ENCODE data around the gene IL5RA.

The IL5RA gene

GRCh38 chr3:3066910-3067309, 43.3 kb downstream of the IL5RA start:
- no peak for ATAC-seq
- TF ChIP-seq CREB5 (CRISPR knock-in tag; IDR thresholded peaks at IDR 0.05; ENCODE audit: low read depth) (no peak), SNAI2 (CRISPR knock-in tag; IDR thresholded peaks at IDR 0.05) (no peak), GLIS3 (CRISPR knock-in tag; IDR thresholded peaks at IDR 0.05) (no peak), ZNF70 (CRISPR knock-in tag; IDR thresholded peaks at IDR 0.05) (no peak), ZNF8 (CRISPR knock-in tag; IDR thresholded peaks at IDR 0.05) (no peak), ARNTL (CRISPR knock-in tag; IDR thresholded peaks at IDR 0.05; ENCODE audit: borderline replicate concordance, low read depth) (no peak), PATZ1 (CRISPR knock-in tag; IDR thresholded peaks at IDR 0.05; ENCODE audit: borderline replicate concordance) (no peak), BACH2 (CRISPR knock-in tag; IDR thresholded peaks at IDR 0.05; ENCODE audit: borderline replicate concordance) (no peak), TCF4 (CRISPR knock-in tag; IDR thresholded peaks at IDR 0.05; ENCODE audit: borderline replicate concordance) (no peak), CSDC2 (CRISPR knock-in tag; IDR thresholded peaks at IDR 0.05) (no peak), ZC3H10 (CRISPR knock-in tag; IDR thresholded peaks at IDR 0.05) (no peak), ESRRG (CRISPR knock-in tag; IDR thresholded peaks at IDR 0.05) (no peak), ISL1 (CRISPR knock-in tag; IDR thresholded peaks at IDR 0.05) (no peak), PPARA (CRISPR knock-in tag; IDR thresholded peaks at IDR 0.05; ENCODE audit: borderline replicate concordance) (no peak), RARB (CRISPR knock-in tag; IDR thresholded peaks at IDR 0.05) (no peak), POU6F1 (CRISPR knock-in tag; IDR thresholded peaks at IDR 0.05; ENCODE audit: borderline replicate concordance, low read depth) (no peak), CSRNP3 (CRISPR knock-in tag; IDR thresholded peaks at IDR 0.05) (no peak), TOX (CRISPR knock-in tag; IDR thresholded peaks at IDR 0.05; ENCODE audit: borderline replicate concordance) (no peak)

GRCh38 chr3:3066378-3066777, 43.8 kb downstream of the IL5RA start:
- TF ChIP-seq PATZ1 (CRISPR knock-in tag; IDR thresholded peaks at IDR 0.05; ENCODE audit: borderline replicate concordance), result no peak
- TF ChIP-seq CSRNP3 (CRISPR knock-in tag; IDR thresholded peaks at IDR 0.05), result no peak
- no peak for TF ChIP-seq PPARA (CRISPR knock-in tag; IDR thresholded peaks at IDR 0.05; ENCODE audit: borderline replicate concordance)
- no peak for TF ChIP-seq RARB (CRISPR knock-in tag; IDR thresholded peaks at IDR 0.05)
- TF ChIP-seq TCF4 (CRISPR knock-in tag; IDR thresholded peaks at IDR 0.05; ENCODE audit: borderline replicate concordance), result no peak
- TF ChIP-seq CSDC2 (CRISPR knock-in tag; IDR thresholded peaks at IDR 0.05), result no peak
- no peak for TF ChIP-seq BACH2 (CRISPR knock-in tag; IDR thresholded peaks at IDR 0.05; ENCODE audit: borderline replicate concordance)
- no peak for TF ChIP-seq POU6F1 (CRISPR knock-in tag; IDR thresholded peaks at IDR 0.05; ENCODE audit: borderline replicate concordance, low read depth)
- no peak for TF ChIP-seq TSHZ2 (CRISPR knock-in tag; IDR thresholded peaks at IDR 0.05)
- TF ChIP-seq ZNF565 (CRISPR knock-in tag; conservative IDR thresholded peaks at IDR 0.05; ENCODE audit: low read depth), result no peak
- no peak for TF ChIP-seq ISL1 (CRISPR knock-in tag; IDR thresholded peaks at IDR 0.05)
- TF ChIP-seq ZFP30 (CRISPR knock-in tag; IDR thresholded peaks at IDR 0.05), result no peak
- no peak for TF ChIP-seq ESRRG (CRISPR knock-in tag; IDR thresholded peaks at IDR 0.05)
- no peak for TF ChIP-seq ZNF70 (CRISPR knock-in tag; IDR thresholded peaks at IDR 0.05)
- TF ChIP-seq TOX (CRISPR knock-in tag; IDR thresholded peaks at IDR 0.05; ENCODE audit: borderline replicate concordance), result no peak
- TF ChIP-seq ARNTL (CRISPR knock-in tag; IDR thresholded peaks at IDR 0.05; ENCODE audit: borderline replicate concordance, low read depth), result no peak
- no peak for ATAC-seq

Measured in SK-N-SH treated with all-trans-retinoic acid at 6 μM for 48 hours (cell line).